ENCODE measurements around the gene BCAS1. TPM values are rescaled to one million over a fixed set of nuclear protein-coding genes. Genes with fewer than 3 reads are reported as not detected.

Gene BCAS1
- total and polyA plus RNA-seq, 2 donors (not counting 3 experiments of a cell fraction or from before 2014, with no cell fraction given), result not detected

GRCh38 chr20:54028276-54029011 lies 42.0 kb downstream of the BCAS1 start:
- no peak overlapping the region for H3K9ac ChIP-seq (replicated peaks; ENCODE audit: extremely low read depth, insufficient read depth, low read length)
- no peaks in the 10 kb centered on the region for H3K27me3 ChIP-seq (ENCODE audit: control insufficient read depth in 2 of 2, insufficient read depth in 2 of 2, low read length in 2 of 2)
- DNase-seq (ENCODE audit: low read depth, low spot score) (no peak), FAIRE-seq (no peak)
- dilution Hi-C loops (cut with MboI; ENCODE audit: extremely low pct_ligation_motif_present, low sequenced_read_pairs), result no loop called here
- no peaks in the 10 kb centered on the region for H3K4me1 ChIP-seq (ENCODE audit: control insufficient read depth, extremely low read depth, insufficient read depth, low read length)
- ChIA-PET CTCF (interaction anchor here (0.6 kb wide), 1 partner anchor 72 kb away, joined by 3 read pairs; no protein-coding TSS in a partner anchor), POLR2A (no interaction called here)
- H2AFZ ChIP-seq (ENCODE audit: low read depth, low read length), result no peak overlapping the region
- H3K9me1 ChIP-seq (replicated peaks; ENCODE audit: control insufficient read depth, extremely low read depth, insufficient read depth, low read length), result no peaks in the 10 kb centered on the region
- no TSS peak for BruUV-seq (replicated peaks)
- H3K79me2 ChIP-seq (ENCODE audit: control insufficient read depth, insufficient read depth, low read length), result no peaks in the 10 kb centered on the region
- TF ChIP-seq MAX (IDR thresholded peaks at IDR 0.05; ENCODE audit: insufficient read depth, insufficient read length) (no peak), FOS (IDR thresholded peaks at IDR 0.05; ENCODE audit: borderline replicate concordance, insufficient read depth, low read length) (no peak), POLR2AphosphoS5 (IDR thresholded peaks at IDR 0.05; ENCODE audit: insufficient read depth, low read depth, low read length) (no peak), GATA2 (IDR thresholded peaks at IDR 0.05; ENCODE audit: insufficient read depth, insufficient read length, low read depth, low read length) (no peak), JUN (IDR thresholded peaks at IDR 0.05; ENCODE audit: borderline replicate concordance, insufficient read depth, insufficient read length, low read depth) (no peak), CTCF (IDR thresholded peaks at IDR 0.05; ENCODE audit: extremely low read depth in 1 of 2, insufficient read depth in 1 of 2, low read depth in 1 of 2, low read length in 2 of 2) (no peak), MYC (IDR thresholded peaks at IDR 0.05; ENCODE audit: low read depth, low read length) (no peak), EZH2 (IDR thresholded peaks at IDR 0.05; ENCODE audit: borderline replicate concordance, low read depth, low read length, severe bottlenecking) (no peak), POLR2A (IDR thresholded peaks at IDR 0.05; ENCODE audit: low read depth, low read length) (no peak)
- intact Hi-C loops (cut with micrococcal nuclease), result no loop called here
- no peak overlapping the region for H3K4me2 ChIP-seq (ENCODE audit: insufficient read depth, low read length)
- no peak overlapping the region for H3K27ac ChIP-seq (ENCODE audit: insufficient read depth, low read depth, low read length)
- H3K4me3 ChIP-seq (replicated peaks in 1 of 3; ENCODE audit: insufficient read depth in 1 of 3, low read depth in 1 of 3, low read length in 3 of 3), result no peak overlapping the region
- H4K20me1 ChIP-seq (replicated peaks; ENCODE audit: control insufficient read depth, extremely low read depth, insufficient read depth, low read length), result no peaks in the 10 kb centered on the region
- H3K9me3 ChIP-seq (replicated peaks; ENCODE audit: control insufficient read depth, insufficient read depth, low read length), result no peaks in the 10 kb centered on the region
- no peaks in the 10 kb centered on the region for H3K36me3 ChIP-seq (ENCODE audit: control insufficient read depth in 2 of 2, extremely low read depth in 1 of 2, insufficient read depth in 2 of 2, low read length in 2 of 2)
